ENCODE data around the gene CFAP210. TPM values are rescaled to one million over a fixed set of nuclear protein-coding genes. Genes with fewer than 3 reads are reported as not detected.

CFAP210 gene
- total RNA-seq, 1 donor from 2014 or later = 0.41 TPM

DNA sequence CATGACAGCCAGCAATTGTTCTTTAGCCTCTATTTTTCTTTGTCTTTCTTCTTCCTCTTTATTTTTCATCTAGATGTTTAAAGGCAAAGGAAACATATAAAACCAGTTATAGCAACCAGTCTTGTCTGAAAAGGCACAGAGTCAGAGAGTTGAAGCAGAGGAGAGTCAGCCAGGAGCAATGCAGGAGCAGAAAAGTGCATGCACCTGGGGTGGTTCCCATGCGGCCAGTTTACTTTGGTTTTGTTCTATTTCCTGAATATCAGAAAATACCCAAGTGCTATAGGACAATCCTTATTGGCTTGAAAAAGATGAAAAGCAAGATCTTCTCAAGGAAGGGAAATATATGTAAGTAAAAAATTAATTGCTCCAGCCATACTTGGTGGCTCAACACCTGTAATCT is 44.9 kb downstream of the CFAP210 start:
- Mint-ChIP-seq H3K9me3 (ENCODE audit: unreplicated experiment) (no peaks in the 10 kb centered on the region), H3K36me3 (ENCODE audit: low read depth, unreplicated experiment) (no peaks in the 10 kb centered on the region), H3K27me3 (ENCODE audit: unreplicated experiment) (no peaks in the 10 kb centered on the region), H3K27ac (ENCODE audit: unreplicated experiment) (no peak overlapping the region), H3K4me3 (ENCODE audit: unreplicated experiment) (no peak overlapping the region), H3K4me1 (ENCODE audit: unreplicated experiment) (no peaks in the 10 kb centered on the region)
- TF ChIP-seq, protein P1, sequence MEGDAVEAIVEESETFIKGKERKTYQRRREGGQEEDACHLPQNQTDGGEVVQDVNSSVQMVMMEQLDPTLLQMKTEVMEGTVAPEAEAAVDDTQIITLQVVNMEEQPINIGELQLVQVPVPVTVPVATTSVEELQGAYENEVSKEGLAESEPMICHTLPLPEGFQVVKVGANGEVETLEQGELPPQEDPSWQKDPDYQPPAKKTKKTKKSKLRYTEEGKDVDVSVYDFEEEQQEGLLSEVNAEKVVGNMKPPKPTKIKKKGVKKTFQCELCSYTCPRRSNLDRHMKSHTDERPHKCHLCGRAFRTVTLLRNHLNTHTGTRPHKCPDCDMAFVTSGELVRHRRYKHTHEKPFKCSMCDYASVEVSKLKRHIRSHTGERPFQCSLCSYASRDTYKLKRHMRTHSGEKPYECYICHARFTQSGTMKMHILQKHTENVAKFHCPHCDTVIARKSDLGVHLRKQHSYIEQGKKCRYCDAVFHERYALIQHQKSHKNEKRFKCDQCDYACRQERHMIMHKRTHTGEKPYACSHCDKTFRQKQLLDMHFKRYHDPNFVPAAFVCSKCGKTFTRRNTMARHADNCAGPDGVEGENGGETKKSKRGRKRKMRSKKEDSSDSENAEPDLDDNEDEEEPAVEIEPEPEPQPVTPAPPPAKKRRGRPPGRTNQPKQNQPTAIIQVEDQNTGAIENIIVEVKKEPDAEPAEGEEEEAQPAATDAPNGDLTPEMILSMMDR (IDR thresholded peaks at IDR 0.05; ENCODE audit: unreplicated experiment) = no peak
- no peak for DNase-seq (ENCODE audit: low spot score)

DNA sequence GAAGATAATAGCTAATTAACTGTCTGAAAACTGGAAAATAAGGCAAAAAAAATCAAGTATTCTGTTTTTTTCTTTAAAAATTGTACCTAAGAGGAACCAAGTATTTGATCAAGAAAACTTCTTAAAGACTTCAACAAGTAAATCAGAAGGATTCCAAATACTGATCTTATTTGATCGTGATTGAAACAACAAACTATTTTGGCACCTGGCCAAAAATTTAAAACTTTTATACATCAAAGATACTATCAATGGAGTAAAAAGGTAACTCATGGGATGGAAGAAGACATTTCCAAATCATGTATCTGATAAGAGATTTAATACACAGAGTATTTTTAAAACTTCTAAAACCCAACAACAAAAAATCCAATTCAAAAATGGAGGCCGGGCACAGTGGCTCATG is 46.7 kb downstream of the CFAP210 start:
- Mint-ChIP-seq H3K4me1 (ENCODE audit: unreplicated experiment) (no peaks in the 10 kb centered on the region), H3K36me3 (ENCODE audit: low read depth, unreplicated experiment) (no peaks in the 10 kb centered on the region), H3K27me3 (ENCODE audit: unreplicated experiment) (no peaks in the 10 kb centered on the region), H3K9me3 (ENCODE audit: unreplicated experiment) (no peaks in the 10 kb centered on the region), H3K4me3 (ENCODE audit: unreplicated experiment) (no peak overlapping the region), H3K27ac (ENCODE audit: unreplicated experiment) (no peak overlapping the region)
- DNase-seq (ENCODE audit: low spot score) = no peak
- TF ChIP-seq, protein P1 (IDR thresholded peaks at IDR 0.05; ENCODE audit: unreplicated experiment) = no peak

DNA sequence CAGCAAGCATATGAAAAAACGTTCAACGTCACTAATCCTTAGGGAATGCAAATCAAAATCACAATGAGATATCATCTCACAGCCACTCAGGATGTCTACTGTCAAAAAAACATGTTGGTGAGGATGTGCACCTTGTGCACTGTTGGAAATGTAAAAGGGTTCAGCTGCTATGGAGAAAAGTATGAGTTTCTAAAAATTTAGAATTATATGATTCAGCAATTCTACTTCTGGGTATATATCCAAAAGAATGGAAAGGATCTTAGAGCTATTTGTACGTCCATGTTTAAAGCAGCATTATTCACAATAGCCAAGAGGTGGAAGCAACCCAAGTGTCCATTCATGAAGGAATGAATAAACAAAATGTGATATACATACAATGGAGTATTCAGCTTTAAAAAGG is 50.0 kb downstream of the CFAP210 start:
- no peaks in the 10 kb centered on the region for H3K9me3 Mint-ChIP-seq (ENCODE audit: unreplicated experiment)
- H3K27ac Mint-ChIP-seq (ENCODE audit: unreplicated experiment) = no peak overlapping the region
- no peak for DNase-seq (ENCODE audit: low spot score)
- H3K27me3 Mint-ChIP-seq (ENCODE audit: unreplicated experiment) = no peaks in the 10 kb centered on the region
- TF ChIP-seq, protein P1 (IDR thresholded peaks at IDR 0.05; ENCODE audit: unreplicated experiment) = no peak
- no peaks in the 10 kb centered on the region for H3K36me3 Mint-ChIP-seq (ENCODE audit: low read depth, unreplicated experiment)
- H3K4me3 Mint-ChIP-seq (ENCODE audit: unreplicated experiment) = no peak overlapping the region
- H3K4me1 Mint-ChIP-seq (ENCODE audit: unreplicated experiment) = no peaks in the 10 kb centered on the region

DNA sequence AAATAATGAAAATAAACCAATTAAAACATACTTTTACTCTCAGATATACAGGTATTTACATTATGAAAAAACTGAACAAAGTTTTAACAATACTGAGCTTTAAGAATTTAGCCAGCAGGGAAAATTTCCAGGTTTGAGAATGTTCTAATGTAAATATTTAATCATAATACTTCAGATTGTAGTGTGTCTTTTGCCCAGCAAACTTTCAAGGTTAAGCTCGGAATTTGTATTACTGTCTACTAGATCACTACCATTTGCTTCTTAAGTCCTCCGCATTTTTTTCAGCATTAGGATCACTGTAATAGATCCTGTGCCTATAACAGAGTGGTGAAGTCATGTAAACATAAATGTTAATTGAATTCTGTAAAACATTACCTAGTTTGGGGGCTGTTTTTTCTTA is 52.7 kb downstream of the CFAP210 start:
- no peaks in the 10 kb centered on the region for H3K36me3 Mint-ChIP-seq (ENCODE audit: low read depth, unreplicated experiment)
- H3K27ac Mint-ChIP-seq (ENCODE audit: unreplicated experiment) = no peak overlapping the region
- no peak for DNase-seq (ENCODE audit: low spot score)
- H3K4me1 Mint-ChIP-seq (ENCODE audit: unreplicated experiment) = no peaks in the 10 kb centered on the region
- TF ChIP-seq, protein P1 (IDR thresholded peaks at IDR 0.05; ENCODE audit: unreplicated experiment) = no peak
- H3K27me3 Mint-ChIP-seq (ENCODE audit: unreplicated experiment) = no peaks in the 10 kb centered on the region
- H3K9me3 Mint-ChIP-seq (ENCODE audit: unreplicated experiment) = no peaks in the 10 kb centered on the region
- H3K4me3 Mint-ChIP-seq (ENCODE audit: unreplicated experiment) = no peak overlapping the region

DNA sequence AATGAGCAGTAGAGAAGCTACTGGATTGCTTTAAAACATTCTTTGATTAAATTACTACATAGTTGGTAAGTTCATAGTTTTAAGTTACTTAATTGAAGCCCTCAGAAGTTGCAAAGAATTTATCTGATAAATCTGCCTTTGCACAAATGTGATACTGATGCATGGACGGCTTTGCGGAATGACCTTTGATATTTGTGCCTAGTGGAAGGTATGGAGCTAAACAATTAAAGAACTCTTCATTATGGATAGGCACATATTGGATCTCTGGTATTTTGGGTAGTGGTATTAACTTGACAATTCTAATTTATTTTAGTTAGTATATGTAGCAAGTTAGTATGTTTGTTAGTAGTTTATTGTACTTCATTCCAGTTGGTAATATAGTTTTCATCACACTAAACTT is 54.1 kb downstream of the CFAP210 start:
- Mint-ChIP-seq H3K4me3 (ENCODE audit: unreplicated experiment) (no peak overlapping the region), H3K36me3 (ENCODE audit: low read depth, unreplicated experiment) (no peaks in the 10 kb centered on the region), H3K27me3 (ENCODE audit: unreplicated experiment) (no peaks in the 10 kb centered on the region), H3K9me3 (ENCODE audit: unreplicated experiment) (no peaks in the 10 kb centered on the region), H3K27ac (ENCODE audit: unreplicated experiment) (no peak overlapping the region), H3K4me1 (ENCODE audit: unreplicated experiment) (no peaks in the 10 kb centered on the region)
- no peak for DNase-seq (ENCODE audit: low spot score)
- TF ChIP-seq, protein P1 (IDR thresholded peaks at IDR 0.05; ENCODE audit: unreplicated experiment) = no peak
